ENCODE results near the gene RGSL1. TPM values are rescaled to one million over a fixed set of nuclear protein-coding genes. Genes with fewer than 3 reads are reported as not detected.

Gene RGSL1
- total and polyA plus RNA-seq, 9 of the 15 experiments (the other 6 are each of a cell fraction or from before 2014, with no cell fraction given): 0.03 TPM; not detected in 8

DNA sequence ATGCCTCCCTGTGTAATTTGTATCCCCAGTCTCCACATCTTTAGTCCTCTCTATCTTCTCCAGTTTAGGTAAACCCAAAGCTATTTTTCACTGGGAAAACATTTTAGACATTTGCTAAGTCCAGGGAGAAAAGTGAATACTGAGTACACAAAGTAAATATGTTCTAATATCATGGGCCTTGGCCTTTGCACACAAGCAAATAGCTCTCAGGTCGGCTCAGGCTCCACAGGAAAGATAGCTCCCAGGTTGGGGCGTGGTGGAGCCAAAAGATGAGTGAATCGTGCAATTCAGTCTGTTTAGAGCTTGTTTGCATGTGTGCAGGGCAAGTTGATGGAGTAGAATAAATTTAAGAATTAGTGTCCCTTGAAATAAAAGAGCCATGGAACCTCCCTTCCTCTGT, 7.9 kb downstream of the RGSL1 start (continued):
- TF ChIP-seq YY1 (IDR thresholded peaks at IDR 0.05; ENCODE audit: borderline replicate concordance in 1 of 3, control insufficient read depth in 1 of 3, extremely low read depth in 1 of 3, insufficient read depth in 3 of 3, insufficient read length in 1 of 3, insufficient replicate concordance in 2 of 3, low read depth in 1 of 3, low read length in 2 of 3): no peak

DNA sequence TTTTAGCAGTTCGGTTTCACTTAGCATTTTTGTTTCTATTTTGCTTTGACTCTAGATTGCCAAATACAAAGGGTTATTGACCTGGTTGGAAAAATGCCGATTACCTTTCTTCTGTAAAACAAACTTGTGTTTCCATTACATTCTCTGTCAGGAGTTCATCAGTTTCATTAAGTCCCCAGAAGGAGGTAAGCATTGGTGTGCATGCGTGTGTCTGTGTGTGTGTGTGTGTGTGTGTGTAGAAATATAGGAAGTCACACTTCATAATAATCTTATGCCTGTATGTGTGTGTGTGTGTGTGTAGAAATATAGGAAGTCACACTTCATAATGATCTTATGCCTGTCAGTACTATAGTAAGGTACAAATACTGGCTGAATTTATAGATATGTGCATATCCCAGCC, 10.0 kb downstream of the RGSL1 start:
- DNase-seq (ENCODE audit: extremely low read depth in 1 of 4, low spot score in 3 of 4) (no peak), FAIRE-seq (no peak), ATAC-seq (no peak)
- BruUV-seq (replicated peaks): no TSS peak
- H3K79me2 ChIP-seq (ENCODE audit: control insufficient read depth, insufficient read depth, low read length): no peaks in the 10 kb centered on the region
- no peaks in the 10 kb centered on the region for H4K20me1 ChIP-seq (replicated peaks; ENCODE audit: control insufficient read depth, insufficient read depth, low read length)
- H3K9me3 ChIP-seq (replicated peaks; ENCODE audit: control insufficient read depth, insufficient read depth, low read depth, low read length): no peaks in the 10 kb centered on the region
- no peak overlapping the region for H2AFZ ChIP-seq (ENCODE audit: low read depth, low read length)
- H3K4me3 ChIP-seq: no peak overlapping the region
- no peaks in the 10 kb centered on the region for H3K36me3 ChIP-seq (ENCODE audit: control insufficient read depth, insufficient read depth, low read length)
- peaks cover 4 to 13% of the 10 kb centered on the region in 2 experiments; a peak in 4 of 5 replicates for H3K27me3 ChIP-seq (ENCODE audit: control insufficient read depth in 2 of 2, insufficient read depth in 2 of 2, low read length in 2 of 2)
- H3K27ac ChIP-seq (ENCODE audit: extremely low read depth, low read depth, low read length): no peak overlapping the region
- H3K4me2 ChIP-seq (ENCODE audit: insufficient read depth, low read length): no peak overlapping the region
- no peaks in the 10 kb centered on the region; a peak in 1 of 5 replicates for H3K4me1 ChIP-seq (replicated peaks in 1 of 2; ENCODE audit: control insufficient read depth in 2 of 2, insufficient read depth in 2 of 2, low read length in 2 of 2)
- no peak overlapping the region for H3K9ac ChIP-seq (ENCODE audit: insufficient read depth in 1 of 2, low read depth in 2 of 2, low read length in 2 of 2)
- intact Hi-C loops (cut with micrococcal nuclease) (no loop called here), in situ Hi-C loops (cut with MboI) (no loop called here)
- TF ChIP-seq, protein P1, sequence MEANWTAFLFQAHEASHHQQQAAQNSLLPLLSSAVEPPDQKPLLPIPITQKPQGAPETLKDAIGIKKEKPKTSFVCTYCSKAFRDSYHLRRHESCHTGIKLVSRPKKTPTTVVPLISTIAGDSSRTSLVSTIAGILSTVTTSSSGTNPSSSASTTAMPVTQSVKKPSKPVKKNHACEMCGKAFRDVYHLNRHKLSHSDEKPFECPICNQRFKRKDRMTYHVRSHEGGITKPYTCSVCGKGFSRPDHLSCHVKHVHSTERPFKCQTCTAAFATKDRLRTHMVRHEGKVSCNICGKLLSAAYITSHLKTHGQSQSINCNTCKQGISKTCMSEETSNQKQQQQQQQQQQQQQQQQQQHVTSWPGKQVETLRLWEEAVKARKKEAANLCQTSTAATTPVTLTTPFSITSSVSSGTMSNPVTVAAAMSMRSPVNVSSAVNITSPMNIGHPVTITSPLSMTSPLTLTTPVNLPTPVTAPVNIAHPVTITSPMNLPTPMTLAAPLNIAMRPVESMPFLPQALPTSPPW (CRISPR knock-in tag; IDR thresholded peaks at IDR 0.05): 0 out of 2 replicates have a peak, but pooled peaks have one; percentile 8
- peak; percentile 45; the same call in 1 of the 2 replicates for TF ChIP-seq ZNF780A (CRISPR knock-in tag; IDR thresholded peaks at IDR 0.05)
- TF ChIP-seq KDM2B (CRISPR knock-in tag; IDR thresholded peaks at IDR 0.05): no peak
- TF ChIP-seq GTF2A2 (tag; IDR thresholded peaks at IDR 0.05): peak; percentile 35; the same call in 1 of the 2 replicates
- TF ChIP-seq HBP1 (CRISPR knock-in tag; IDR thresholded peaks at IDR 0.05): peak; percentile 80; the same call in 1 of the 2 replicates
- no peak for TF ChIP-seq BCL6 (CRISPR knock-in tag; IDR thresholded peaks at IDR 0.05)
- TF ChIP-seq ELF2 (CRISPR knock-in tag; IDR thresholded peaks at IDR 0.05): 0 out of 2 replicates have a peak, but pooled peaks have one; percentile 32
- no peak for TF ChIP-seq SAFB (IDR thresholded peaks at IDR 0.05; ENCODE audit: borderline replicate concordance, low read depth, low read length)
- 0 out of 2 replicates have a peak, but pooled peaks have one; percentile 54 for TF ChIP-seq ELF4 (CRISPR knock-in tag; IDR thresholded peaks at IDR 0.05)
- TF ChIP-seq ZBTB11 (CRISPR knock-in tag; IDR thresholded peaks at IDR 0.05): 0 out of 6 replicates have a peak, but pooled peaks of 1 of the 3 experiments have one; percentile 19
- TF ChIP-seq ZNF3 (CRISPR knock-in tag; IDR thresholded peaks at IDR 0.05): 0 out of 2 replicates have a peak, but pooled peaks have one; percentile 58
- no peaks in the 10 kb centered on the region for H3K9me1 ChIP-seq (ENCODE audit: control insufficient read depth, insufficient read depth, low read length)
- CTCF ChIA-PET (ENCODE audit: low intra/inter-chr PET ratio): no interaction called here
- WGBS (ENCODE audit: insufficient coverage, low coverage, missing lambda C conversion rate): 3% methylated on average over 3 of the region's 3 CpGs
- POLR2A ChIA-PET: no interaction called here
